SK-N-SH treated with all-trans-retinoic acid at 6 μM for 48 hours (cell line): Measurements from ENCODE around the gene RAB8A.
A peak's percentile ranks its signal among the peaks of the same experiment; 100 is the strongest.

ENCODE experiments used
- ATAC-seq: fragments of 200-7000 bp; cut with Tn5 transposase; 3 replicates; pipeline ENCODE4 v1.9.1; 2020; ENCODE audit warnings: mild to moderate bottlenecking, moderate library complexity
- ARNTL ChIP-seq: fragments of 450-650 bp; formaldehyde crosslinking; IDR thresholded peaks from 2 replicates; pipeline ENCODE4 v1.5.0; 2020; ENCODE audit warnings: low read depth, mild to moderate bottlenecking, moderate library complexity, borderline replicate concordance
- BACH2 ChIP-seq: fragments of 250-450 bp; sonication (Bioruptor Pico); IDR thresholded peaks from 2 replicates; pipeline ENCODE4 v1.9.0; 2021; ENCODE audit warnings: mild to moderate bottlenecking, borderline replicate concordance
- CREB5 ChIP-seq: fragments of 250-450 bp; sonication (Bioruptor Pico); IDR thresholded peaks from 2 replicates; pipeline ENCODE4 v1.5.1; 2020; ENCODE audit warnings: low read depth, mild to moderate bottlenecking, moderate library complexity
- CSRNP3 ChIP-seq: fragments of 250-450 bp; sonication (Bioruptor Pico); IDR thresholded peaks from 2 replicates; pipeline ENCODE4 v1.5.1; 2021; ENCODE audit warnings: mild to moderate bottlenecking, moderate library complexity
- OSR1 ChIP-seq: fragments of 250-450 bp; sonication (Bioruptor Pico); IDR thresholded peaks from 2 replicates; pipeline ENCODE4 v1.8.0; 2022; ENCODE audit warnings: moderate library complexity, mild to moderate bottlenecking, inconsistent platforms
- PATZ1 ChIP-seq: fragments of 250-450 bp; sonication (Bioruptor Pico); IDR thresholded peaks from 2 replicates; pipeline ENCODE4 v1.8.0; 2020; ENCODE audit warnings: mild to moderate bottlenecking, moderate library complexity, borderline replicate concordance
- POU6F1 ChIP-seq: fragments of 250-450 bp; sonication (Bioruptor Pico); IDR thresholded peaks from 2 replicates; pipeline ENCODE4 v1.8.0; 2021; ENCODE audit warnings: low read depth, mild to moderate bottlenecking, moderate library complexity, borderline replicate concordance
- PPARA ChIP-seq: fragments of 250-450 bp; sonication (Bioruptor Pico); IDR thresholded peaks from 2 replicates; pipeline ENCODE4 v1.5.0; 2020; ENCODE audit warnings: mild to moderate bottlenecking, borderline replicate concordance
- RARB ChIP-seq: fragments of 250-450 bp; sonication (Bioruptor Pico); IDR thresholded peaks from 2 replicates; pipeline ENCODE4 v1.8.0; 2021; ENCODE audit warnings: mild to moderate bottlenecking, moderate library complexity
- SNAI2 ChIP-seq: fragments of 250-450 bp; sonication (Bioruptor Pico); IDR thresholded peaks from 2 replicates; pipeline ENCODE4 v1.5.0; 2020; ENCODE audit warnings: mild to moderate bottlenecking, moderate library complexity
- TCF4 ChIP-seq: fragments of 250-450 bp; sonication (Bioruptor Pico); IDR thresholded peaks from 2 replicates; pipeline ENCODE4 v1.8.0; 2021; ENCODE audit warnings: mild to moderate bottlenecking, moderate library complexity, borderline replicate concordance
- TOX ChIP-seq: fragments of 250-450 bp; sonication (Bioruptor Pico); IDR thresholded peaks from 2 replicates; pipeline ENCODE4 v1.8.0; 2021; ENCODE audit warnings: mild to moderate bottlenecking, moderate library complexity, borderline replicate concordance
- TSHZ2 ChIP-seq: fragments of 250-450 bp; sonication (Bioruptor Pico); IDR thresholded peaks from 2 replicates; pipeline ENCODE4 v1.5.0; 2020; ENCODE audit warnings: mild to moderate bottlenecking, moderate library complexity
- ZC3H10 ChIP-seq: fragments of 250-450 bp; sonication (Bioruptor Pico); IDR thresholded peaks from 2 replicates; pipeline ENCODE4 v1.5.1; 2021; ENCODE audit warnings: mild to moderate bottlenecking, moderate library complexity
- ZFP3 ChIP-seq: fragments of 250-450 bp; sonication (Bioruptor Pico); IDR thresholded peaks from 2 replicates; pipeline ENCODE4 v1.5.0; 2020; ENCODE audit warnings: mild to moderate bottlenecking, moderate library complexity
- ZFP30 ChIP-seq: fragments of 450-650 bp; formaldehyde crosslinking; IDR thresholded peaks from 2 replicates; pipeline ENCODE4 v1.5.0; 2022; ENCODE audit warnings: mild to moderate bottlenecking, moderate library complexity
- ZNF70 ChIP-seq: fragments of 450-650 bp; formaldehyde crosslinking; IDR thresholded peaks from 2 replicates; pipeline ENCODE4 v1.5.0; 2020; ENCODE audit warnings: mild to moderate bottlenecking, moderate library complexity

The RAB8A gene

GRCh38 chr19:16074488-16075365 is 37.0 kb upstream of the RAB8A start:
- TF ChIP-seq ZFP30 (no peak), TCF4 (no peak), SNAI2 (CRISPR knock-in tag) (no peak)
- ATAC-seq = no peak

GRCh38 chr19:16075430-16076153 is 36.1 kb upstream of the RAB8A start:
- TF ChIP-seq CREB5 (no peak), ZNF70 (no peak), ZC3H10 (no peak), TSHZ2 (no peak), PPARA (CRISPR knock-in tag) (no peak), CSRNP3 (CRISPR knock-in tag) (no peak)
- no peak for ATAC-seq

GRCh38 chr19:16076154-16076957 is 35.3 kb upstream of the RAB8A start, which contains the start of gene TPM4:
TSS of gene TPM4 (plus strand) at chr19:16076495. CDS start at chr19:16076566, 71 bp downstream.
- ATAC-seq = peak; percentile 57
- no peak for TF ChIP-seq ARNTL (CRISPR knock-in tag)
- no peak for TF ChIP-seq POU6F1 (CRISPR knock-in tag)
- 0 out of 2 replicates have a peak, but pooled peaks have one; percentile 33 for TF ChIP-seq PATZ1 (CRISPR knock-in tag)

- no peak for ATAC-seq
- TF ChIP-seq ARNTL (CRISPR knock-in tag) (no peak), ZFP30 (no peak), ZFP3 (CRISPR knock-in tag) (no peak), SNAI2 (CRISPR knock-in tag) (no peak), RARB (CRISPR knock-in tag) (no peak), TSHZ2 (no peak), OSR1 (no peak), TCF4 (no peak), PATZ1 (CRISPR knock-in tag) (no peak), TOX (CRISPR knock-in tag) (no peak), BACH2 (CRISPR knock-in tag) (no peak)
Measured at GRCh38 chr19:16076958-16077611, 34.6 kb upstream of the RAB8A start.
